Neural cell (in vitro differentiated cells): Measurements from ENCODE around the gene FRZB. TPM values are rescaled to one million over a fixed set of nuclear protein-coding genes. Genes with fewer than 3 reads are reported as not detected.

Source experiments
- H2AFZ ChIP-seq: fragments of 200-600, 300-800 bp; sonication (generic), shearing (Covaris generic); 2 replicates; pipeline ENCODE4 v1.6.0; 2014; ENCODE audit warnings: low read depth, mild to moderate bottlenecking, antibody characterized with exemption, low read length, moderate library complexity
- H3F3A ChIP-seq: fragments of 200-600 bp; shearing (Covaris generic); 2 replicates; pipeline ENCODE4 v1.6.1; 2016; ENCODE audit warnings: mild to moderate bottlenecking, moderate library complexity, mixed read lengths, antibody characterized with exemption, low read length; ENCODE audit not compliant: insufficient read depth, poor library complexity, severe bottlenecking
- H3K27ac ChIP-seq: fragments of 200-600, 300-800 bp; sonication (generic), shearing (Covaris generic); 2 replicates; pipeline ENCODE4 v1.5.1; 2014; ENCODE audit warnings: mild to moderate bottlenecking, low read length, moderate library complexity
- H3K27me3 ChIP-seq: fragments of 300-800, 200-600 bp; sonication (generic), shearing (Covaris generic); 2 replicates; pipeline ENCODE4 v1.6.0; 2014; ENCODE audit warnings: mild to moderate bottlenecking, low read depth, low read length, moderate library complexity; ENCODE audit not compliant: insufficient read depth
- H3K36me3 ChIP-seq: fragments of 300-800, 200-600 bp; sonication (generic), shearing (Covaris generic); 2 replicates; pipeline ENCODE4 v1.5.1; 2014; ENCODE audit warnings: mild to moderate bottlenecking, antibody characterized with exemption, low read length, moderate library complexity; ENCODE audit not compliant: insufficient read depth
- H3K4me2 ChIP-seq: fragments of 300-800, 200-600 bp; sonication (generic), shearing (Covaris generic); 2 replicates; pipeline ENCODE4 v1.6.0; 2014; ENCODE audit warnings: mild to moderate bottlenecking, low read length
- H3K4me3 ChIP-seq: fragments of 300-800, 200-600 bp; sonication (generic), shearing (Covaris generic); 2 replicates; pipeline ENCODE4 v1.5.1; 2014; ENCODE audit warnings: mild to moderate bottlenecking, low read length, moderate library complexity
- H3K79me2 ChIP-seq: fragments of 200-600 bp; shearing (Covaris generic); replicated peaks from 2 replicates; pipeline ENCODE4 v1.6.0; 2014; ENCODE audit warnings: mild to moderate bottlenecking, low read length, moderate library complexity; ENCODE audit not compliant: insufficient read depth
- H3K9ac ChIP-seq: fragments of 300-800, 200-600 bp; sonication (generic), shearing (Covaris generic); 2 replicates; pipeline ENCODE4 v1.6.1; 2016; ENCODE audit warnings: mild to moderate bottlenecking, low read length, mixed read lengths
- H3K9me2 ChIP-seq: fragments of 200-600 bp; shearing (Covaris generic); 2 replicates; pipeline ENCODE4 v1.6.1; 2016; ENCODE audit warnings: mild to moderate bottlenecking, low read length, mixed read lengths; ENCODE audit not compliant: insufficient read depth
- H3K9me3 ChIP-seq: fragments of 200-600, 300-800 bp; sonication (generic), shearing (Covaris generic); 2 replicates; pipeline ENCODE4 v1.6.1; 2016; ENCODE audit warnings: mild to moderate bottlenecking, mixed run types, low read length, moderate library complexity, mixed read lengths
- H4K20me1 ChIP-seq: fragments of 200-600 bp; shearing (Covaris generic); 2 replicates; pipeline ENCODE4 v1.6.1; 2016; ENCODE audit warnings: mild to moderate bottlenecking, mixed run types; ENCODE audit not compliant: insufficient read depth
- CTCF ChIP-seq: fragments of 450-650 bp; IDR thresholded peaks from 2 replicates; pipeline ENCODE4 v1.5.1; 2014; ENCODE audit warnings: antibody characterized with exemption, mild to moderate bottlenecking, moderate library complexity; ENCODE audit not compliant: poor library complexity, severe bottlenecking
- EP300 ChIP-seq: fragments of 450-650 bp; conservative IDR thresholded peaks from 2 replicates; pipeline ENCODE4 v1.6.1; 2014; ENCODE audit warnings: antibody characterized with exemption, mild to moderate bottlenecking, moderate library complexity; ENCODE audit not compliant: poor library complexity, severe bottlenecking
- EZH2 ChIP-seq: fragments of 200-600, 300-800 bp; shearing (Covaris generic), sonication (generic); IDR thresholded peaks from 2 replicates; pipeline ENCODE4 v1.6.1; 2014; ENCODE audit warnings: antibody characterized with exemption, low read length, borderline replicate concordance, mild to moderate bottlenecking; ENCODE audit not compliant: insufficient read depth, poor library complexity, severe bottlenecking
- MXI1 ChIP-seq: fragments of 450-650 bp; conservative IDR thresholded peaks from 2 replicates; pipeline ENCODE4 v1.6.1; 2014; ENCODE audit warnings: antibody characterized with exemption, mild to moderate bottlenecking; ENCODE audit not compliant: poor library complexity, severe bottlenecking
- POLR2AphosphoS5 ChIP-seq: IDR thresholded peaks from 2 replicates; pipeline ENCODE4 v1.6.1; 2012
- RAD21 ChIP-seq: fragments of 450-650 bp; conservative IDR thresholded peaks from 2 replicates; pipeline ENCODE4 v1.6.1; 2014; ENCODE audit warnings: antibody characterized with exemption, mild to moderate bottlenecking, moderate library complexity
- REST ChIP-seq: IDR thresholded peaks from 2 replicates; pipeline ENCODE4 v1.6.1; 2012; ENCODE audit warnings: borderline replicate concordance
- SMC3 ChIP-seq: fragments of 450-650 bp; conservative IDR thresholded peaks from 2 replicates; pipeline ENCODE4 v1.6.1; 2014; ENCODE audit warnings: antibody characterized with exemption, mild to moderate bottlenecking, moderate library complexity; ENCODE audit not compliant: poor library complexity
- TAF1 ChIP-seq: IDR thresholded peaks from 2 replicates; pipeline ENCODE4 v1.6.1; 2012; ENCODE audit warnings: low read depth
- polyA plus RNA-seq: library from polyadenylated mRNA; depleted of rRNA; stranded (reverse); fragments of >200 nt; gene quantifications from 2 replicates; pipeline ENCODE4 v1.2.3, GENCODE V29; 2014
- small RNA-seq, 3 experiments: library from RNA; depleted of rRNA; stranded (forward); fragments of <200 nt; gene quantifications; one replicate each; pipeline ENCODE3, GENCODE V24; 2012

The FRZB gene
- polyA plus RNA-seq, 1 donor from 2014 or later = 3.5 TPM

GRCh38 chr2:182784058-182784706, 82.3 kb downstream of the FRZB start:
- Histone ChIP-seq H3K4me3 (no peak overlapping the region), H3K36me3 (peaks cover 5% of the 10 kb centered on the region), H3K9me3 (no peaks in the 10 kb centered on the region), H2AFZ (no peak overlapping the region), H3K4me2 (no peak overlapping the region), H3K27me3 (no peaks in the 10 kb centered on the region), H3K9me2 (no peaks in the 10 kb centered on the region), H3F3A (no peaks in the 10 kb centered on the region), H4K20me1 (no peaks in the 10 kb centered on the region), H3K27ac (no peak overlapping the region), H3K9ac (no peak overlapping the region), H3K79me2 (no peaks in the 10 kb centered on the region)
- no peak for TF ChIP-seq POLR2AphosphoS5
- TF ChIP-seq MXI1 = no peak
- no peak for TF ChIP-seq RAD21
- TF ChIP-seq REST = no peak
- no peak for TF ChIP-seq TAF1
- TF ChIP-seq CTCF = no peak
- TF ChIP-seq EZH2 = no peak
- no peak for TF ChIP-seq EP300
- TF ChIP-seq SMC3 = no peak

Small RNAs within 50 kb of the gene (small RNA-seq; reads per million reads assigned to genes)
- gene RF00019 = 0 to 1.2 (median 0) reads per million in 3 experiments
- gene RNU6-1122P = 0 to 0.08 (median 0) reads per million in 3 experiments

Other genes starting within 250 kb of the FRZB start
- gene DNAJC10, start 150.4 kb downstream of the FRZB start, polyA plus RNA-seq = 90.5 and 92.5 TPM in 2 replicates
- 124 and 127 TPM in 2 replicates for gene NCKAP1, start 171.8 kb upstream of the FRZB start, polyA plus RNA-seq
- gene DUSP19, start 212.1 kb upstream of the FRZB start, polyA plus RNA-seq = 5.6 and 7.7 TPM in 2 replicates